HG02938 (cell line): ENCODE data around the gene EFNA5.

ENCODE experiments used
- ATAC-seq: cut with Tn5 transposase; IDR thresholded peaks from one replicate; pipeline ENCODE4 v1.9.1; 2021; ENCODE audit warnings: mild to moderate bottlenecking, moderate library complexity; ENCODE audit not compliant: unreplicated experiment

The EFNA5 gene

DNA sequence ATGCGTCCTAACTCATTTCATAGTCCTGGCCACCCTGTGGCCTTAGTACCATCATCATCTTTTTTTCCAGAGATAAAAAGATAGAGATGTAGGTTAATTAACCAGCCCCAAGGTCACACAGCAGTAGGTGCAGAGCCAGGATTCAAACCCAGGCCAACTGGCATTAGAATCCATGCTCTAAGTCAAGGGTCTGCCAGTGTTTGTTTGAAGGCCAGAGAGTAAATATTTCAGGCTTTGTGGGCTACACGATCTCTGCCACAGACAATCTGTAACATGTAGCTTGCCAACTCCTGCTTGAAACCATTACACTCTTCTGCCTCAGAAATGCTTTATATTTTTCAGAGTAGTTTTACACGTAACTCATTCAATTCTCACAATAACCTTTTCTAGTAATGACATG lies 119.6 kb downstream of the EFNA5 start:
- no peak for ATAC-seq

DNA sequence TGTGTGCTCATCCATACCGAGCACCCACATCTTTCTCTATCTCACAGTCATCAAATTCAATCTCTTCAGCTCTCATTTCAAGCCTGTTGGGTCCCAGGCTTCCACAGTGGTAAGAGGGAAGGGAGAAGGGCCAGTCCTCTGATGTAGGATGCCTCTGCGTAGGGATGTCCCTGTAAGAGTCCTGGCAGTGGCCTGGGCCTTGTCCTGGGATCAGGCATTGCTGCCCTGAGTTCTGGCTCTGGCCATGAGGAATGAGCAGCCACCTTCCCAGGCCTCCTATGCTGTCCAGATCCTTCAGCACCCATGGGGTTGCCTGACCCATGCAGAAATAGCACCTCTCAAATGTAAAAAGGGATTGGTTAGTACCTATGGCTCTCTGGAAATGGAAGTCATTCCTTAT lies 121.2 kb downstream of the EFNA5 start:
- no peak for ATAC-seq

DNA sequence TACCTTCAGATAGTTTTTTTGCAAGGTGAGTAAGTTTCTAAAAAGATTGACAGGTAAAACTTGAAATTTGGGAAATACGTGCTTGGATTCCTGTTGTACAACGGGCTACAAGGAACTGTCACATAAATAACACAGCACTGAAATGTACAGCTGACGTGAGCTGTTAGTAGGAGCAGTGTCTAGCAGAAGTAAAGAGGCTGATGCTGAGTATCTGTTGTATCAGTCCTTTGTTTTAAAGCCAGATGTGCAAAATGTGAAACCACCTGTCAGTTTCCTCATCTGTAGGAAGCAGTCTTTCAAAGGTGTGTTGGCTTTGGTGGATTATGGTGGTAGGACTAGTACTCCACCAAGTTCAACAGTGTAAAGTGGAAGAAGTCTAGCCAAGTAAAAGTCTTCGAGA lies 122.3 kb downstream of the EFNA5 start:
- ATAC-seq = no peak

DNA sequence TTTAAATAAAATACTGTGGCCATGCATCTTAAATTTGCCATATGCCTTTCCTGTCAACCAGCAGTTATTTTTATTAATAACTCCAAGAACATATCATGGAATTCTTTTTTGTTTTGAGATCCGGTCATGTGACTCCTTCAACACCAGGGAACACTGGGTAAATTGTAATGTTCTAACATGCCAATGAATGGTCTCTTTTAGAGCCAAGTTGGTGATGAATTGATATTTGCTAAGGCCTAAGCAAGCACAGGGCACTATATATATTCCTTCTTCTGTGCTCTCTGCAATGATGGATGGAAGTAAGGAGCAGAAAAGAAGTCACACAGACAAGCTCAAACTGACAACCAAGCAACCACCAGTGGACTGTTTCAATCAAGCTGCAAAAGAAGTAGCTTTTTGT lies 124.0 kb downstream of the EFNA5 start:
- ATAC-seq = no peak

DNA sequence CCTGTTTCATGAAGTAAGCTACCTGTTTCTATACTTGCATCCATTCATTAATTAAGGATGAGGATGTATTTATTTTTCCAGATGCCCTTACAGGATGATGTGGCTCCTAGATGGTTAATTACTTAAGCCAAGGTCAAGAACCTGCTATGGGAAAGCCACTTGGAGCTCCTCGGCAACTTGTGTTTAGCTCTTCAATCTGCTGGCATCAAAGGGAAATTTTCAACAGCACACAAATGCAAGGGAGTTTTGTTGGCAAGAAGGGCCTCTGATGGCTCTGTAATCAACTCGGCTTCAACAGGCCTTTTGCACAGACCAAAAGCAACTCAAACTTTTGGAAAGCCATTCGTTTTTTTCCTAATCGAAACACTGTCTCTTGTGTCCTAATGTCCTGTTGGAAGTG lies 125.3 kb downstream of the EFNA5 start:
- ATAC-seq = no peak

DNA sequence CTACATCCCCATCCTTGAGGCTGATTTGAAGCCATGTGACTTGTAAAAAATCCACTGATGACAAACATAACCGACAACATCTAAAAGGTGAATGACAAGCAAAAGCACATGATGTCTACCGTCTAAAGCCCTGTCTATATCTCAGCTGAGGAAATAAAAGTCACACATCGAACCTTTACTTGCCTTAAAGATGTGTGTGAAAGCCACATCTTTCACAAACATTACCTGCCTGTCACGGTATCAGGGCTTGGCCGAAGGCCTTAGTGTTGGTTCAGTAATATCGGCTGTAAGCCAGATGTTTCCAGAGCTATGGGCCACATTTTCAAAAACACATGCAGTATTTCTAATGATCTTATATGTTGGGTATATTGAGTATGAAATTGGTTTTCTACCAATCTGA lies 125.8 kb downstream of the EFNA5 start:
- no peak for ATAC-seq

DNA sequence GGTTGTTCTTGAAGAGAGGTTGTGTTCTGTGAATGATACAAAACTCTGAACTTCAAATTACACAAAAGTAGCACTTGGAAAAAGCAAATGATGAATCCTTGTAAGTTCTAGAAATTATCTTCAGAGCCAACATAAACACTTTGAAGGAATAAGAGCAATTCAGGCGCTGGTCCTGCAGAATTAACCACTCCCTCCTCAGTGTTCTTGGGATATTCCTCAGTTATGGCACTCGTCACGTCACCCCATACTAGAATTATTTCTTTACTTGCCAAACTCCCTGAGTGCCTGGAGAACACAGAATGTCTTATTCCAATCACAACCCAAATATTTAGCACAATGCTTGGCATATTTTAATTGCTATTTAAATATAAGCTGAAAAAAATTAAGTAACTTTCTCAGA lies 126.3 kb downstream of the EFNA5 start:
- no peak for ATAC-seq

DNA sequence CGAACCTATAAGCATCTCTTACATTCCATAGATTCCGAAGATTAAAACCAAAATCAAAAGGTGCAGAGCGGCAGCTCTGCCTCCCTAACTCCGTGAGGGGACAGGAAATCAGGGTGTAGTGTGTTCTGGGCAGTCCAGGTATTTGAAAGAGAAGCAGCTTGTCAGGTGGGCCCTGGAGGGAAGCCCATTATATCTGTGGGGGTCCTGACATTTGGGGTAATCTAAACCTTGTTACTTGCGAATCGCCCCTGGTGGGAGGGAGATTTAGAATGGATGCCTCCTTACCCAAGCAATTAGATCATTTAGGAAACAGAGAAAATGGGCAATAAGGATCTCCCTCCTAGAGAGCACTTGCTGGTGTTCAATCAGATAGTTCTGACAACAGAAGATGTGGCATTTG lies 126.9 kb downstream of the EFNA5 start:
- no peak for ATAC-seq

DNA sequence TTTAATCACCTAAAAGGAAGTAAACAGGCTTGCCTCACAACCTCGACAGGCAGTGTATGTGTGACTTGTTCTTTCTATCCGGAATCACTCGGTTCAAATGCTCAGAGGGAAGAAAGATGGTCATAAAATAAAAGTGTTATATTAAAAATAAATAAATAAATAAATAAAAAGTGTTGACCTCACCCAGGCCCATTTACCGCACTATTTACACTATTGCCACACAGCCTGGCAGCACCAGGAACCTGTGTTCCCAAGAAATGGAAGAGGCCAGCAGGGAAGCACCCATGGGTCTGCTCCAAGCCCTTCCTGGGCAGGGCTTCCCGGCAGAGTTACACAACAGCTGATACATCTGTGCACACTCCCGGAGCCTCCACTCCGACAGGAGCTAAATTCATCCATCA lies 127.9 kb downstream of the EFNA5 start:
- no peak for ATAC-seq

DNA sequence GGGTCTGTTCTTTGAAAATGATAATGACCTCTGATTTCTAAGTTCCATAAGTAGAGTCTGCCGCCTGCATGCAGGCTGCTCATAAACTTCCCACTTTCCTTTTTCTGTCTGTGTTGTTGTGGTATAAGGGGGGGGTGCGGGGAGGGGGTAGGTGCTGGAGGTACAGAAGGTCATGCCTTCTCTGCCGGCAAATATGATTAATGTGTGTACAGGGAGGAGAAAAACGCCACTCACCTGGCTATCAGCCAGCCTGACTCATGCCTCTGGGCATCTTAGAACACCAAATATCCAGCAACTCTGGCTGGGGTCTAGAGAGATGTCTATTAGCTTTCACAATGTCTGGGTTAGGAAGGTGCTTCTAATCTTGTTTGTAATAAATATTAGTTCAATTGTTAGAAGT lies 128.3 kb downstream of the EFNA5 start:
- ATAC-seq = no peak

DNA sequence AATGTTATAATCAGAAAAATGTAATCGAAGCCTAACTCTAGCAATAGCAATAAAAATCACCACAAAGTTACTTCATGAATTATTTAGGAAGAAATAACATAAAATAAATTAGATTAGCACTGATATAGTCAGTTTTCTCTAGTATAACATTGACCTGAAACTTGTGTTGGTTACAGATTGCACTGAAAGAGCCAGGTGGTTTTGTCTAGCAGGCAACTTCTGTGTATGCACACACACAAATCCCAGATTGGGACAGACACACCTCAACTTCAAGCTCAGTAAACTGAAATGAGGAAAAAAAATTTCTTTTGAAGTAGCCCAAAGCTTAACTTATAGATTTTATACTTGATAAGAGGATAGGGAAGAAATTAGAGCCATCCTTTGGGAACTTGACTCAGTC lies 129.3 kb downstream of the EFNA5 start:
- no peak for ATAC-seq

DNA sequence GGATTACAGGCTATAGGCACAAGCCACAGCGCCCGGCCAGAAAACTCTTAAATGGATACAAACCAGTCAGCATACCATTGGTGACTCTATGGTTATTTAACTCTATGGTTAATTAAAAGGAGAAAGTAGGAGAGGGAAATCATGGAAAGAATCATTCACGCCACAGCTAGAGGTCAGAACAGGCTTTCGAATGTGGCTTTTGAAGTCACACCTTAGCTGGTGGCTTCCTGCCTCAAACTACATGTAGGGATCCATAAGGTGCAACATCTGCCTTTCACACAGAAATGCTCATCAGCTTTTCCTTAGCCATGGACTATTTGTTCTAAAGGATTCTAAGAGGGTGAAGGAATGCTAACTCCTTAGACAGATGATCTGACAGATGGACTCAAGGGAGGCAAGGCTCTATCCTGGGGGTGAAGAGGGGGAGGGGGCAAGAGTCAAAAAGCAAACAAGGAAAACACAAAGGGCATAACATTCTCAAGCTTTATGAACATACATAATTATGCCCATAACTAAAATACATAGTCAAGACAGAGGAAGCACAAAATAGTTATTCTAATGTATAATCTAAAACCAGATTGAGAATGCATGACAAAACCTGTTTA lies 130.9 kb downstream of the EFNA5 start:
- no peak for ATAC-seq

DNA sequence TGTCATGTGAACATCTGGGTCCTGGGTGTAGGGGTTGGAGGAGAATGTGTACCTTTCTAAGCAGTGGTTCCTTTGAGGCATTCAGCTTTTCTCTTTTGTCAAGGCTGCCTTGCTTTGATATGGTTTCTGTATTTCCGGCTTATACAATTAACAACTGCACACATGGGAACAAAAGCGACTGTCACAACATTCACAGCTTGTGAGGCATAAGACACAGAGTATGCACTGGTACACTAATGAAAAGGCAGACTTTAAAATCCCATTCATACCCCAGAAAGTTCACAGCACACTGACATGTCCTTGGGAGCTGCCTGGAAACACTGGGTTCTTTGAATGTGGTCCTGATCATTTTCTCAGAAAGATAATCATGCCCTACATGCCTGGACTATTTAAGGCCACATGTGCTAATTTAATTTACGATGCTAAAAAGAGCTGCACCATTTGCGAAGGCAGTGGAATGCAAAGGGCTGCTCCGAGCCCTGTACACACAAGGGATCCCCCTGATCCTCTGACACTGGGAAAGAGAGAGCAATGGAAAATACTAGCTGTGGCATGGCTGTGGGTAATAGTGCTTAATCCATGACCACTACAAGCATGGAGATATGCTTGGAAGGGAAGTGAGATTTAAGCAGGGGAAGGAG lies 131.8 kb downstream of the EFNA5 start:
- ATAC-seq = no peak

DNA sequence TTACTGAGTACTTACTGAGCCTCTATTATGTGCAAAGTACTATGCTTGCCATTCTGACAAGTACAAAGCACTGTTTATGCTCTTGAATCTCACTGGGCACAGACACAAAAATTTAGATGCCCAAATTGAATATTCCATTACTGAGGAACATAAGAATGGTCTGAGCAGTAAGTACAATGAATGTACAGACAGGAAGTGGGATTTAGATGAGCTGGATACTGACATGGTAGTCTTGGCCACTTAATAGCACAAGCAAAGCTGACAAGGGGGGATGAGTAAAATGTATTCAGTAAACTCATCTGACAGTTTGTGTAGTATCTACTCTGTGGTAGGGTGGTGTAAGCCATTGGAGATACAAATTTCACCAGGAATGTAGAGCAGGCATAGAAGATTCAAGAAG lies 132.4 kb downstream of the EFNA5 start:
- ATAC-seq = no peak

DNA sequence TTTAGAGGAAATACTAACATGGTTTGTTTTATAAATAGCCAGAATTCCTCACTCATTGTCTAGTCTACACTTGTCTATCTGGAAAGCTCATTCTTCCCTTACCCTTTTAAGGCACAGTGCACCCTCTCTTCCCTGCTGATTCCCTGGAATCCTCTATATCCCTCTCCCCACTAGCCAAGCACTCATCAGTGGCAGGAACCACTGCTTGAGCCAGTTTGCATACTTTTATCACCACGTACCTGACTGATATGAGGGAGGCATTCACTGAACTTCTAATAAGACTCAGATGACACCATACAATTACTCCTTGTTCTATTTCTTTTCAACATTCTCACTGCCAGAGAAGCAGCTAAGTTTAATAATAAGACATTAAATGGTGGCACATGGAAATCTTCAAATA lies 134.9 kb downstream of the EFNA5 start:
- ATAC-seq = no peak

DNA sequence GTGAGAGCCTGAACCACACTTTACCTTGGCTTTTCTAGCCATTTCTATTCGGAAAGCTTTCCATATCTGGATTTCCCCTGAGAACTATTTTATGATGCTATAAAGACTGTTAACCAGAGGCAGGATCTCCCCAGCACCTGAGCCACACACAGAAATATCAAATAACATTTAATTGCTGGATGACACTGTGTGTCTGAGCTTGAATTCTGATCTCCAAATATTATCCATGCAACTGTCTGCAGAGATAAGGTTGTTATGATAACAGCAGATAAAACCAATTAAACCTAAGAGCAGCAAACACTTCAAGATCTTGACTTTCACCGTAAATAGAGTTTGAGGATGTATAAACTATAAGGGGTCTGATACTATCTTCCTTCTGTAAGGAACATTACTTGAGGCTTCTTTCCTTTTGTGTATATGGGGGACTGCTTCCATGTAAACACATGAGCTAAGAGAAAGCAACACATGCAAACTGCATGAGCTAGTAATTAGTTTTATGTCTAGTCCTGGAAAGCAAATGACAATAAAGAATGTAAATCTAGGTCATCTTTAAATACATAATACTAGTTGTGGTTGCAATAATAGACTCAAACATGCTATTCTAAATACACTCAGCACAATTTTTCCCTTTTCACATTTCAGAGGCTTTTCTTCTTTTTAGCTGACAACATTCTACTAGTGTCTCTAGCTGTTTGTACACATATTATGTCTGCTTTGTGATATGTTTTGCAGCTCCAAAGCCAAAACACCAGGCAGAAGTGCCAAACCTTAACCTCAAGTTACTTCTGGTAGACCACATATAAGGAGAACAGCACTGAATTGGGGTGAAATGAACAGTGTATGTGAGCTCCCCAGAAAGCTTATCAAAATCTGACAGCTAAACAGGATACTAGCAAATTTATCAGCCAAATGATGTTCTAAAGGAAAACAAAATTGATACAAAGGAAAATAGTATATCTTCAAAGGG lies 136.5 kb downstream of the EFNA5 start:
- ATAC-seq = no peak

DNA sequence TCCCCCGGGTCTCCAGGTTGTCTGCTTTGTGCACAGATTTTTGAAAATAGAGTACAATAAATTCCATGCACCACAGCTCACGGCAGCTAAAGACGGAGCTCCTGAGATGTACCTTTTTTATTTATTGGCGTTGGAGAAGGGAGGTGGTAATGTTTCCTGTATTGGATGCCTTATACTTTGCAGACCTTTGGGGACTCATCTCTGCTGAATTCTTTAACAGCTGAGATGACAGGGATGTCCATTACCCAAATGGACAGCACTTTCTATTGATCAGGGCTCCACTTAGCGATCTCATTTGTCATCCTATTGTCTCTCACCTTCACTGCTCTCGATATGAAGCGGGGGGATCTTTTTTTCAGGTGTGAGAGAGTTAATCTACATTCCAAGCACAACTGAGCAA lies 137.8 kb downstream of the EFNA5 start:
- ATAC-seq = no peak

DNA sequence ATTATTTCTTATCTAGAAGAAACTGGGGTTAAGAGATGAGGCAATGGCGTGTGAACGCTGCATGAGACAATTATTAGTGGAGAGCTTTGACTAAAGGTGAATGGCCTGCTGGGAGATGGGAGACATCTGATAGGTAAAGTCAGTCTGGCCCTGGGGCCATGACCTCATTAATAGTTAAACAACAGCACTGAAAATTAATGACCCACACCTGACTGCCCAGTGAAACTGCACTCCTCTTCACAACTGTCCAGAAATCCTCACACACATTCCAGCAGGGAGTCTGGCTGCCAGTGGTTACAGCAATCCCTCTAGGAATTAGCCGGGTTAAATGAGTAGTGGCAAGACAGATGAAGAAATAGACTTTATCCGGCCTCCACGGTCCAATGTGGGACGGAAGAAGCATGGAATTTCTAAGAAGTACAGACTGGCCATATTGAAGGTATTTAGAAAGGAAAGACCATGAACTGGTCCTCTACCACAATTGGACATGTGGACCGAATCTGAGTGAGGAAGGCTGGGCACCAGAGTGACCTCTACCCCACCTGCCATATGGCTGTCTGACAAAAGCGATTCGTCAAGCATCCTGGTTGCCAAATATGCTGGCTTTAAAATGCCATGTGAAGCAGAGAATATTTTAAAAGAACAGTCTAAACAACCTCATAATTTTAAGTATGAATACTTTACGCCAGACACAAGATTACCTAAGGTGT lies 138.4 kb downstream of the EFNA5 start:
- ATAC-seq = no peak

DNA sequence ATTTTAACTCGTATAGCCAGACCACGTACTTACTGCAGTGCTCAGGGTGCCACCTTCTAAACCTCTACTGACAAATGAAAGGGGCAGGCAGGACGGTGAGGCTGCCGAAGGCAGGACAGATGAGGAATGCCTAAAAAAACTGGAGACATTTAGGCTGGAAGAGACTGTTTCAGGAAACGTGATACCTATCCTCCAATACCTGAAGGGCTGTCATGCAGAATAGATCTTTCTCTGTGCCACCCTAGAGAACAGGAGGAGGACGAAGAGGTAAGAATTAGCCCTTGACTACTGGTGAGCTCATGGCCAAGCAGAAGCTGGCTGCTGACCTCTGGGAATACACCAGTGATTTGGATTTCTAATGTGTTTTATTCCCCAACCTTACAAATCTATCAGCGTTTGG lies 139.4 kb downstream of the EFNA5 start:
- no peak for ATAC-seq

DNA sequence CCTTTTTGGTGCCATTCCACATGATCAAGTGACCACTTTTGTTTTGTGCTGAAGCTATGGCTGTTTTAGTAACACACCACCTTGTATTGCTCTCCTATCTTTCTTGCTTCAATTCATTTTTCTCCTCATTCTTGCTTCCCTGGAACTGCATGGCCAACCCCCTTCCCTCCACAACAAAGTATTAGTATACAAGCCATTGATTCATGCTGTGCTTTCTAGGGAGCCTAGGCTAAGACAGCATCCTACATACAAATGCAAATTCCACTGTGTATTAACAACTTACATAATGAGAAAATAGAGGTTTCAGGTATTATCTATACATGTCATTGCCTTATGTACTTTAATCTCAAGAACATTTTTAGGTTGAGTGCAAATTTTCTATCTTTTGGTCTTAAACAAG lies 141.1 kb downstream of the EFNA5 start:
- no peak for ATAC-seq

DNA sequence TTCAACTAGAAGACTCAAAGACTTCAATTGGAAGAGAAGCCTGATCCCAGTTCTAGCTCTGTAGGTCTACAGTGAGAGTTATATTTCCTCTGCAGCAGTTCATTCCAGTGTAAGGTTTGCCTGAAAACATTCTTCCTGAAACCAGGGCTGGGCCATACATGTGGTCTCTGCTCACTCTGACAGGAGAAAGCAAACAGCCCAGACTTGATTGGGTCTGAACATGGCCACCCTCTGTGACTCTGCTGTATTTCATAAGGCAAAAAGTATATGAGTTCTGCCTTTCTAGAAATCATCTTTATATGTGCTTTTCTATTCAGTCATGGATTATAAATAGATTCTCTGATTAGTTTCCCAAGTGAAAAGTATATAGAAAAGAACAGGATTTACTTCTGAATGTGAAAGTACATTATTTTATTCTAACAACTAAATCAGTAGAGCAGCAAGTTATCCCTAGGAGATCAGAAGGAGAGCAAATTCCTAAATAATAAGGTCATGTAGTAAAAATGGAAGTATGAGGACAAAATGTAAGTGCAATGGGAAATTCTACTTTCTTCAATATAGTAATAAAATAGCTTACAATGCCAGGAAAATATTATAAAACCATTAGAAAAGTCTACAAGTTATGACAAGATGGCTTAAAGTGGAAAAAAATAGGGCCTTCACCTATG lies 144.3 kb downstream of the EFNA5 start:
- ATAC-seq = no peak
